GM15510 (cell line): ENCODE measurements around the gene LRRC4.

Experiments
- POLR2A ChIP-seq: IDR thresholded peaks from 3 replicates; pipeline ENCODE4 v1.6.1; 2011; ENCODE audit warnings: borderline replicate concordance; ENCODE audit not compliant: insufficient read length; ENCODE audit errors: extremely low read depth

The LRRC4 gene

GRCh38 chr7:128027485-128027980 is 3.7 kb downstream of the LRRC4 start:
- TF ChIP-seq POLR2A = no peak

GRCh38 chr7:128026551-128026950 is 4.7 kb downstream of the LRRC4 start:
- no peak for TF ChIP-seq POLR2A

GRCh38 chr7:128025819-128026218 is 5.4 kb downstream of the LRRC4 start:
- no peak for TF ChIP-seq POLR2A

GRCh38 chr7:128025380-128025779 is 5.9 kb downstream of the LRRC4 start:
- no peak for TF ChIP-seq POLR2A

GRCh38 chr7:128024151-128024550 is 7.1 kb downstream of the LRRC4 start:
- no peak for TF ChIP-seq POLR2A

GRCh38 chr7:128022631-128023532 is 8.4 kb downstream of the LRRC4 start:
- TF ChIP-seq POLR2A = no peak

- no peak for TF ChIP-seq POLR2A
Observed at GRCh38 chr7:128021366-128021765, 9.9 kb downstream of the LRRC4 start.

- TF ChIP-seq POLR2A = no peak
Observed at GRCh38 chr7:128020159-128020558, 11.1 kb downstream of the LRRC4 start.

GRCh38 chr7:128019288-128019687 is 11.9 kb downstream of the LRRC4 start:
- no peak for TF ChIP-seq POLR2A

GRCh38 chr7:128017862-128018845 is 13.1 kb downstream of the LRRC4 start:
- no peak for TF ChIP-seq POLR2A

DNA sequence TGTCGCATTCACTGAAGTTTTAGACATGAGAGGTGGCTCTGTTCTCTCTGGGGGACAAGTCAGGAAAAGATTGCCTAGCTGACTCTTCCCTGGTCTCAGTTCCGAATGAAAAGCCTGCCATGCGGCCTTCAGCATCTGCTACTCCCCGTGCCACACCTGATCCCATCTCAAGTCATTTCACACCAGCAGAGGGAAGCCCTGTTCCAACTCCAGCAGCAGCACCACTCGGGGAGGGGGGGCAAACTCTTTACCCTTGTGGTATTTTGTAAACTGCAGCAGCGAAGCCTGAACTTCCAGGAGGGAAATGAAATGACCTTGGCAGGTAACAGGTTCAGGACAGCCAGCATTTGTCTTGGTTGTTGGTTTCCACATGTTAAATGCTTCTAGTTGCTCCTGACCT is 13.8 kb downstream of the LRRC4 start:
- no peak for TF ChIP-seq POLR2A

DNA sequence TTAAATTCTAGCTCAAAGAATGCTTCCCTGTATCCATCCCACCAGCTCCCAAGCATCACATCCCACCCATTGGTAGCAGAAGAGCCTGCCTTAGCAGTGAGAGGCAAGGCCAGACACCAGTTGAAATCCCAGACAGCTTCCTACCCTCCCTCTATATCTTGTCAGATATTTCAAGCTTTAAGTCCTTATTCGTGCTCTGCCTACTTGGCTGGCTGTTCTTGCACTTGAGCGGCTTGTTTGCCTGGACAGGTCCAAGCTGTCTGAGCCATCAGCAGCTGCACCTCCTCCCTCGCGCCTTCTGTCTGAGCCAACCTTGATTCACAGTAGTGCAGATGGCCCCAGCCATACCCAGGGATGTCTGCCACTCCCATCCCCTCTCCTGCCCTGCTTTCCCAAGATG is 16.4 kb downstream of the LRRC4 start:
- no peak for TF ChIP-seq POLR2A

GRCh38 chr7:128011131-128011661 is 20.0 kb downstream of the LRRC4 start:
- no peak for TF ChIP-seq POLR2A

DNA sequence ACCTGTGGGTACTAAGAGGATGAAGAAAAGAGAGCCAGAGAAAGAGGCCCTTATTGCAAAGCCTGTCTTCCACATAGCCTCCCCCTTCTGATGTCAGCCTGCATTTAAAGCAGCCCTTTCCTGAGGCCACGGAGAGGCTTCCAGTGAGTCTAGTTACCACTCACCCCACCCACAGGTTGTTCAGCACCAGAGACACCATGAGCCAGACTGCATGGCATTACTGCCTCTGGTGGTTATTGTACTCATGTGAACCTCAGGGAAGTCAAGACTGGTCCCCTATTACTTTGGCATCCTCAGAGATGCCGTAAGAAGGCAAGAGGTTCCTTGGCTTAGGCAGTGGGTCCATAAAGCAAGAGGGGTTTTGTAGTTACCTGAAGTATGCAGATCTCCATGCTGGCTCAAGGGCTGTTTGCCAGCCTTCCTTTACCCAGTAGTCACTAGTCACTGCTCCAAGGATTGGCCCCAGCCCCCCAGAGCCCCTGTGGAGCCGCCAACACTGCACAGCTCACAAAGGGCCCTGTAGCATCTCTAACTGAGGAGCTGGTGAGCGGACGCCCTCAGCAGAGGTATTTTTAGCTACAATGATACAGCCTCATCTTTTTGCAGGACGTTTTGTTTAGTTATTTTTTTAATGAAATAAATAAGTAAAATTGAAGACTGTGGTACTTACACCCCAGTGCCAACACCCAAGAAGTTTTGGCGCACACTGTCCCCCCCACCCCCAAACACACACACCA is 20.7 kb downstream of the LRRC4 start:
- TF ChIP-seq POLR2A = no peak
